HG03457 (cell line): Measurements from ENCODE around the gene PRR4.

ENCODE experiments used
- ATAC-seq: cut with Tn5 transposase; IDR thresholded peaks from one replicate; pipeline ENCODE4 v1.9.1; 2021; ENCODE audit warnings: moderate number of reproducible peaks; ENCODE audit not compliant: unreplicated experiment

Gene PRR4

GRCh38 chr12:10802587-10802986, 46.7 kb downstream of the PRR4 start, which contains the start of gene TAS2R7:
Gene TAS2R7 (minus strand): TSS chr12:10802627. CDS start chr12:10802570, 57 bp downstream.
- ATAC-seq: no peak

GRCh38 chr12:10801741-10802140, 47.5 kb downstream of the PRR4 start:
- no peak for ATAC-seq
